ENCODE data around the gene PLA2G4E.

PLA2G4E gene

DNA sequence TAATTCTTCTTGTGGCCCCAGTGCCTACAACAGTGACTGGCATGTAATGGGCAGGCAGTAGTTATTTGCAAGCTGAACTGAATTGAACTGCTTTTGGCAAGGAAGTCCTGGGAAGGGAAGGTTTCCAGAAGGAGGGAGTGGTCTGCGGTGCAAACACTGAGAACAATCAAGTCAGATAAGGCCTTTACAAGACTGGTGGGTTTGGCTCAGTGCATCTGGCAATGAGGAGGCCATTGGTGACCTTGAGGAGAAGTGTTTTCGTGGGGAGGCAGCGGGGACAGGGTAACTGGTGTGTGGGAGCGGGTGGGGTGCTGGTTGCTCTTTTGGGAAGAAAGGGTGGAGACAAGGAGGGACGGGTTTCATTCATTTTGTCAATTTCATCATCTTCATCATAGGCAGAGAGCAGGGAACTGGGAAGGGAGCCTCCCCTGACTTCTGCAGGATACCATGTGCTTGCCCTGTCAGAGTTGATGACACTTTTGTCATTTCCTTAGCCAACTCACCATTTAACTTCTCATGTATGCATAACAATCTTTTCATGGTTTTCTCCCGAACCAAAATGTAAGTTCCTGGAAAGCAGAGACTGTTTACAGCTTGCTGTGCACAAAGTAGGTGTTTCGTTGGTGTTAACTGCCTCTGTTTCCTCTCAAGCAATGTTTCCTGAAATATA, 40.1 kb downstream of the PLA2G4E start:
- DNase-seq (ENCODE audit: extremely low read depth, insufficient read length): no peak
- Histone ChIP-seq H3K36me3 (ENCODE audit: control insufficient read depth, insufficient read depth, low read length) (no peaks in the 10 kb centered on the region), H3K27me3 (replicated peaks; ENCODE audit: control insufficient read depth, insufficient read depth, low read length) (no peaks in the 10 kb centered on the region), H3K4me3 (replicated peaks; ENCODE audit: low read depth, low read length) (no peak overlapping the region)
- TF ChIP-seq CTCF (IDR thresholded peaks at IDR 0.05; ENCODE audit: insufficient read depth, low read length, poor library complexity, severe bottlenecking): no peak

DNA sequence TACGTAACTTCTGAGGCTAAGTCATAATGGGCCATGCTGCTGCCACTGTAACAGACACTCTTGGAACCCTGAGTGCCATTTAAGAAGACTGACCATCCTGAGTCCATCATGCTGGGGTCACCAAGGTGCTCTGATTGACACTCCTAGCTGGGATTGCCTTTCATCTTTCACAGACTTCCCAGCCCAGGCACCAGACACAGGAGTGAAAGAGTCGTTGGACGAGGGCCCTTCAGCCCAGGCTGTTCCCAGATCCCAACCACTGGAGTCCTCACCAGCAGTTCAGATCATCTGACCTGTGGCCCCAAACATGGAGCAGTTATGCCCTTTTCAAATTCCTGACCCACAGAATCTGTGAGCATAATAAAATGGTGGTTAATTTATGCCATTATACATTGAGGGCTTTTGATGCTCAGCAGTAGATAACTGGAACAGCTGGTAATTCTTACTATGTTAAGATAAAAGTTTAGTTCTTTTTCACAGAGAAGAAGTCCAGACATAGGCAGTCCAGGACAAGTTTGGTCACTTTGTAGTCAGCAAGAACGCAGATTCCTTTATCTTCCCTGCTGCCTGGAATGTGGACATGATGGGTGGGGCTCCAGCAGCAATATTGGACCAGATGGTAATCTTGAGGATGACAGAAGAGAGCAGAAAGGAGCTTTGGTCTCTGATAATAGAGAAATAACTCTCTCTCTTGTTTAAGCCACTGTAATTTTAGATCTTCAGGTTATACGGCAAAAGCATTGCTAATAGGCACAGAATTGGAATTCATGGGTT, 41.2 kb downstream of the PLA2G4E start:
- no peak for TF ChIP-seq CTCF (IDR thresholded peaks at IDR 0.05; ENCODE audit: insufficient read depth, low read length, poor library complexity, severe bottlenecking)
- Histone ChIP-seq H3K4me3 (replicated peaks; ENCODE audit: low read depth, low read length) (no peak overlapping the region), H3K36me3 (ENCODE audit: control insufficient read depth, insufficient read depth, low read length) (no peaks in the 10 kb centered on the region), H3K27me3 (replicated peaks; ENCODE audit: control insufficient read depth, insufficient read depth, low read length) (no peaks in the 10 kb centered on the region)
- DNase-seq (ENCODE audit: extremely low read depth, insufficient read length): no peak

- DNase-seq (ENCODE audit: extremely low read depth, insufficient read length): no peak
- TF ChIP-seq CTCF (IDR thresholded peaks at IDR 0.05; ENCODE audit: insufficient read depth, low read length, poor library complexity, severe bottlenecking): no peak
These were observed 42.3 kb downstream of the PLA2G4E start for GRCh38 chr15:41978534-41978933.

GRCh38 chr15:41977757-41978383, 43.0 kb downstream of the PLA2G4E start:
- Histone ChIP-seq H3K36me3 (ENCODE audit: control insufficient read depth, insufficient read depth, low read length) (no peaks in the 10 kb centered on the region), H3K27me3 (replicated peaks; ENCODE audit: control insufficient read depth, insufficient read depth, low read length) (no peaks in the 10 kb centered on the region), H3K4me3 (replicated peaks; ENCODE audit: low read depth, low read length) (no peak overlapping the region)
- no peak for DNase-seq (ENCODE audit: extremely low read depth, insufficient read length)
- no peak for TF ChIP-seq CTCF (IDR thresholded peaks at IDR 0.05; ENCODE audit: insufficient read depth, low read length, poor library complexity, severe bottlenecking)

More at GRCh38 chr15:41978534-41978933, 42.3 kb downstream of the PLA2G4E start:
- Histone ChIP-seq H3K27me3 (replicated peaks; ENCODE audit: control insufficient read depth, insufficient read depth, low read length) (no peaks in the 10 kb centered on the region), H3K4me3 (replicated peaks; ENCODE audit: low read depth, low read length) (no peak overlapping the region), H3K36me3 (ENCODE audit: control insufficient read depth, insufficient read depth, low read length) (no peaks in the 10 kb centered on the region)

GRCh38 chr15:41975669-41976068, 45.2 kb downstream of the PLA2G4E start:
- Histone ChIP-seq H3K27me3 (replicated peaks; ENCODE audit: control insufficient read depth, insufficient read depth, low read length) (no peaks in the 10 kb centered on the region), H3K36me3 (ENCODE audit: control insufficient read depth, insufficient read depth, low read length) (no peaks in the 10 kb centered on the region), H3K4me3 (replicated peaks; ENCODE audit: low read depth, low read length) (no peak overlapping the region)
- no peak for TF ChIP-seq CTCF (IDR thresholded peaks at IDR 0.05; ENCODE audit: insufficient read depth, low read length, poor library complexity, severe bottlenecking)
- no peak for DNase-seq (ENCODE audit: extremely low read depth, insufficient read length)
